Measurements from ENCODE around the gene MED15. TPM values are rescaled to one million over a fixed set of nuclear protein-coding genes. Genes with fewer than 3 reads are reported as not detected.

The MED15 gene
- total and polyA plus RNA-seq, 2 experiments from 2014 or later = 29.2 to 43.5 TPM

DNA sequence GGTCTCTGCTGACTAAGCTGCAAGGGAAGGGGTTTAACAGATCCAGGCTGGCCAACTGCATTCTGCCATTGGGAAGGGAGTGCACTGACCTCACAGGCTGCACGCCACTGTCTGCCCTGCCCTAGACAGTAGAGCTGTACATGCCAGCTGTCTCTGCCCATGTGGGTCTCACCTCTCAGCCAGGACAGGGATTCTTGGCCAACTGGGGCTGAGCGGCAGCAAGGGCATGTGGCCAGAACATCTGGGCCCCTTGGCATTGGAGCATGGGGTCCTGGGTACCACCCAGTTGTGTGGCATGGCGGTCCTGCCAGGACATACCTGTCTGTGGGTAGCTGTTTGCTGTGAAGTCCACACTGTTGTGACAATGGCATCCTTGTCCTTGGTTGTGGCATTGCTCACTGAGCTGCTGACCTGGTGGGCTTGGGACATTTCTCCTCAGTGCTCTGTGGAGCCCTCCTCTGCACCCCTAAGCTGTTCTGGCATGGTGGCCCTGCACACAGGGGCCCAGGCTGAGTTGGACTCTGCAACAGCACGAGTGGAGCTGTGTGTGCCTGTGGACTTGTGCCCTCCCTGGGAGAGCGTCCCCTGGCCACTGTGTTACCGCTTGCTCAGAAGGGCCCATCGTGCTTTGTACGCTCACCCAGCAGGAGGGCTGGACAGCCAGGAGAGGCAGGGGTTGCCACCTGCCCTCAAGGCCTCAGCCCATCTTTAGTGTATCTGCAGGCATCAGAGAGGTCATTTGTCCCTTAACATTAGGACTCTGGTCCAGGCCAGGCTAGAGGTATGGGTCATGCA lies 46.7 kb downstream of the MED15 start (continued):
- TF ChIP-seq, protein P1, sequence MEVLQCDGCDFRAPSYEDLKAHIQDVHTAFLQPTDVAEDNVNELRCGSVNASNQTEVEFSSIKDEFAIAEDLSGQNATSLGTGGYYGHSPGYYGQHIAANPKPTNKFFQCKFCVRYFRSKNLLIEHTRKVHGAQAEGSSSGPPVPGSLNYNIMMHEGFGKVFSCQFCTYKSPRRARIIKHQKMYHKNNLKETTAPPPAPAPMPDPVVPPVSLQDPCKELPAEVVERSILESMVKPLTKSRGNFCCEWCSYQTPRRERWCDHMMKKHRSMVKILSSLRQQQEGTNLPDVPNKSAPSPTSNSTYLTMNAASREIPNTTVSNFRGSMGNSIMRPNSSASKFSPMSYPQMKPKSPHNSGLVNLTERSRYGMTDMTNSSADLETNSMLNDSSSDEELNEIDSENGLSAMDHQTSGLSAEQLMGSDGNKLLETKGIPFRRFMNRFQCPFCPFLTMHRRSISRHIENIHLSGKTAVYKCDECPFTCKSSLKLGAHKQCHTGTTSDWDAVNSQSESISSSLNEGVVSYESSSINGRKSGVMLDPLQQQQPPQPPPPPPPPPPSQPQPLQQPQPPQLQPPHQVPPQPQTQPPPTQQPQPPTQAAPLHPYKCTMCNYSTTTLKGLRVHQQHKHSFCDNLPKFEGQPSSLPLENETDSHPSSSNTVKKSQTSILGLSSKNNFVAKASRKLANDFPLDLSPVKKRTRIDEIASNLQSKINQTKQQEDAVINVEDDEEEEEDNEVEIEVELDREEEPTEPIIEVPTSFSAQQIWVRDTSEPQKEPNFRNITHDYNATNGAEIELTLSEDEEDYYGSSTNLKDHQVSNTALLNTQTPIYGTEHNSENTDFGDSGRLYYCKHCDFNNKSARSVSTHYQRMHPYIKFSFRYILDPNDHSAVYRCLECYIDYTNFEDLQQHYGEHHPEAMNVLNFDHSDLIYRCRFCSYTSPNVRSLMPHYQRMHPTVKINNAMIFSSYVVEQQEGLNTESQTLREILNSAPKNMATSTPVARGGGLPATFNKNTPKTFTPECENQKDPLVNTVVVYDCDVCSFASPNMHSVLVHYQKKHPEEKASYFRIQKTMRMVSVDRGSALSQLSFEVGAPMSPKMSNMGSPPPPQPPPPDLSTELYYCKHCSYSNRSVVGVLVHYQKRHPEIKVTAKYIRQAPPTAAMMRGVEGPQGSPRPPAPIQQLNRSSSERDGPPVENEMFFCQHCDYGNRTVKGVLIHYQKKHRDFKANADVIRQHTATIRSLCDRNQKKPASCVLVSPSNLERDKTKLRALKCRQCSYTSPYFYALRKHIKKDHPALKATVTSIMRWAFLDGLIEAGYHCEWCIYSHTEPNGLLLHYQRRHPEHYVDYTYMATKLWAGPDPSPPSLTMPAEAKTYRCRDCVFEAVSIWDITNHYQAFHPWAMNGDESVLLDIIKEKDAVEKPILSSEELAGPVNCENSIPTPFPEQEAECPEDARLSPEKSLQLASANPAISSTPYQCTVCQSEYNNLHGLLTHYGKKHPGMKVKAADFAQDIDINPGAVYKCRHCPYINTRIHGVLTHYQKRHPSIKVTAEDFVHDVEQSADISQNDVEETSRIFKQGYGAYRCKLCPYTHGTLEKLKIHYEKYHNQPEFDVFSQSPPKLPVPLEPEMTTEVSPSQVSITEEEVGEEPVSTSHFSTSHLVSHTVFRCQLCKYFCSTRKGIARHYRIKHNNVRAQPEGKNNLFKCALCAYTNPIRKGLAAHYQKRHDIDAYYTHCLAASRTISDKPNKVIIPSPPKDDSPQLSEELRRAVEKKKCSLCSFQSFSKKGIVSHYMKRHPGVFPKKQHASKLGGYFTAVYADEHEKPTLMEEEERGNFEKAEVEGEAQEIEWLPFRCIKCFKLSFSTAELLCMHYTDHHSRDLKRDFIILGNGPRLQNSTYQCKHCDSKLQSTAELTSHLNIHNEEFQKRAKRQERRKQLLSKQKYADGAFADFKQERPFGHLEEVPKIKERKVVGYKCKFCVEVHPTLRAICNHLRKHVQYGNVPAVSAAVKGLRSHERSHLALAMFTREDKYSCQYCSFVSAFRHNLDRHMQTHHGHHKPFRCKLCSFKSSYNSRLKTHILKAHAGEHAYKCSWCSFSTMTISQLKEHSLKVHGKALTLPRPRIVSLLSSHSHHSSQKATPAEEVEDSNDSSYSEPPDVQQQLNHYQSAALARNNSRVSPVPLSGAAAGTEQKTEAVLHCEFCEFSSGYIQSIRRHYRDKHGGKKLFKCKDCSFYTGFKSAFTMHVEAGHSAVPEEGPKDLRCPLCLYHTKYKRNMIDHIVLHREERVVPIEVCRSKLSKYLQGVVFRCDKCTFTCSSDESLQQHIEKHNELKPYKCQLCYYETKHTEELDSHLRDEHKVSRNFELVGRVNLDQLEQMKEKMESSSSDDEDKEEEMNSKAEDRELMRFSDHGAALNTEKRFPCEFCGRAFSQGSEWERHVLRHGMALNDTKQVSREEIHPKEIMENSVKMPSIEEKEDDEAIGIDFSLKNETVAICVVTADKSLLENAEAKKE (CRISPR knock-in tag; IDR thresholded peaks at IDR 0.05) = no peak
- TF ChIP-seq STAT1 (IDR thresholded peaks at IDR 0.05; ENCODE audit: unreplicated experiment) (no peak), CREB1 (CRISPR knock-in tag; IDR thresholded peaks at IDR 0.05; ENCODE audit: low read depth) (no peak), POLR2AphosphoS5 (IDR thresholded peaks at IDR 0.05; ENCODE audit: low read depth) (no peak), ZNF114 (CRISPR knock-in tag; IDR thresholded peaks at IDR 0.05) (no peak)

DNA sequence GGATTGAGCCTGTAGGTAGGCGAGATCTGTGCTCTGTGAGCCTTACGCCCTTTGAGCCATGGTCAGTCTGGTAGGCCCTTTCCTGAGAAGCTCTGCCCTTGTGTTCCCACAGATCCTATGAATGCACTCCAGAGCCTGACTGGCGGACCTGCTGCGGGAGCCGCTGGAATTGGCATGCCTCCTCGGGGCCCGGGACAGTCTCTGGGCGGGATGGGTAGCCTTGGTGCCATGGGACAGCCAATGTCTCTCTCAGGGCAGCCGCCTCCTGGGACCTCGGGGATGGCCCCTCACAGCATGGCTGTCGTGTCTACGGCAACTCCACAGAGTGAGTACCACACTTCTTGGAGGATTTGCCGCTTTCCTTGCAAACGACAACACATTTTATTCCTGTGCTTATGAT lies 47.4 kb downstream of the MED15 start:
- H3K27me3 ChIP-seq (ENCODE audit: insufficient read depth) = no peaks in the 10 kb centered on the region
- Mint-ChIP-seq H3K27me3 (ENCODE audit: insufficient read depth, low read depth, poor library complexity) (peaks cover 11% of the 10 kb centered on the region), H3K36me3 (ENCODE audit: low read depth) (peaks cover 50% of the 10 kb centered on the region), H3K4me1 (peaks cover 18% of the 10 kb centered on the region), H3K4me3 (no peak overlapping the region), H3K9me3 (peaks cover 11% of the 10 kb centered on the region; the same call in 2 of the 3 replicates), H3K27ac (no peak overlapping the region)
- H3K36me3 ChIP-seq (ENCODE audit: insufficient read depth) = peaks cover 5% of the 10 kb centered on the region; the same call in 1 of the 2 replicates
- no peak overlapping the region for H3K4me2 ChIP-seq
- H3K4me3 ChIP-seq = no peak overlapping the region
- no peak overlapping the region for H2AFZ ChIP-seq
- no peaks in the 10 kb centered on the region for H3K9me2 ChIP-seq (ENCODE audit: insufficient read depth)
- ATAC-seq = no peak
- no peak for DNase-seq (ENCODE audit: low spot score)
- H3K79me2 ChIP-seq (replicated peaks; ENCODE audit: insufficient read depth) = peaks cover 5% of the 10 kb centered on the region; the same call in 1 of the 2 replicates
- peaks cover 4% of the 10 kb centered on the region; the same call in 1 of the 2 replicates for H3K4me1 ChIP-seq (ENCODE audit: insufficient read depth)
- H4K20me1 ChIP-seq (replicated peaks; ENCODE audit: insufficient read depth) = peaks cover 4% of the 10 kb centered on the region
- no peak overlapping the region for H3K27ac ChIP-seq (ENCODE audit: low read depth)
- H3F3A ChIP-seq (replicated peaks; ENCODE audit: low read depth) = no peaks in the 10 kb centered on the region
- no peak for TF ChIP-seq CREB1 (CRISPR knock-in tag; IDR thresholded peaks at IDR 0.05; ENCODE audit: low read depth)
- TF ChIP-seq, protein P2, sequence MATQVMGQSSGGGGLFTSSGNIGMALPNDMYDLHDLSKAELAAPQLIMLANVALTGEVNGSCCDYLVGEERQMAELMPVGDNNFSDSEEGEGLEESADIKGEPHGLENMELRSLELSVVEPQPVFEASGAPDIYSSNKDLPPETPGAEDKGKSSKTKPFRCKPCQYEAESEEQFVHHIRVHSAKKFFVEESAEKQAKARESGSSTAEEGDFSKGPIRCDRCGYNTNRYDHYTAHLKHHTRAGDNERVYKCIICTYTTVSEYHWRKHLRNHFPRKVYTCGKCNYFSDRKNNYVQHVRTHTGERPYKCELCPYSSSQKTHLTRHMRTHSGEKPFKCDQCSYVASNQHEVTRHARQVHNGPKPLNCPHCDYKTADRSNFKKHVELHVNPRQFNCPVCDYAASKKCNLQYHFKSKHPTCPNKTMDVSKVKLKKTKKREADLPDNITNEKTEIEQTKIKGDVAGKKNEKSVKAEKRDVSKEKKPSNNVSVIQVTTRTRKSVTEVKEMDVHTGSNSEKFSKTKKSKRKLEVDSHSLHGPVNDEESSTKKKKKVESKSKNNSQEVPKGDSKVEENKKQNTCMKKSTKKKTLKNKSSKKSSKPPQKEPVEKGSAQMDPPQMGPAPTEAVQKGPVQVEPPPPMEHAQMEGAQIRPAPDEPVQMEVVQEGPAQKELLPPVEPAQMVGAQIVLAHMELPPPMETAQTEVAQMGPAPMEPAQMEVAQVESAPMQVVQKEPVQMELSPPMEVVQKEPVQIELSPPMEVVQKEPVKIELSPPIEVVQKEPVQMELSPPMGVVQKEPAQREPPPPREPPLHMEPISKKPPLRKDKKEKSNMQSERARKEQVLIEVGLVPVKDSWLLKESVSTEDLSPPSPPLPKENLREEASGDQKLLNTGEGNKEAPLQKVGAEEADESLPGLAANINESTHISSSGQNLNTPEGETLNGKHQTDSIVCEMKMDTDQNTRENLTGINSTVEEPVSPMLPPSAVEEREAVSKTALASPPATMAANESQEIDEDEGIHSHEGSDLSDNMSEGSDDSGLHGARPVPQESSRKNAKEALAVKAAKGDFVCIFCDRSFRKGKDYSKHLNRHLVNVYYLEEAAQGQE (IDR thresholded peaks at IDR 0.05; ENCODE audit: unreplicated experiment) = no peak
- TF ChIP-seq JUNB (IDR thresholded peaks at IDR 0.05; ENCODE audit: unreplicated experiment) = no peak
- TF ChIP-seq EZH2 (IDR thresholded peaks at IDR 0.05; ENCODE audit: low read depth, unreplicated experiment) = no peak
- TF ChIP-seq, protein P3, sequence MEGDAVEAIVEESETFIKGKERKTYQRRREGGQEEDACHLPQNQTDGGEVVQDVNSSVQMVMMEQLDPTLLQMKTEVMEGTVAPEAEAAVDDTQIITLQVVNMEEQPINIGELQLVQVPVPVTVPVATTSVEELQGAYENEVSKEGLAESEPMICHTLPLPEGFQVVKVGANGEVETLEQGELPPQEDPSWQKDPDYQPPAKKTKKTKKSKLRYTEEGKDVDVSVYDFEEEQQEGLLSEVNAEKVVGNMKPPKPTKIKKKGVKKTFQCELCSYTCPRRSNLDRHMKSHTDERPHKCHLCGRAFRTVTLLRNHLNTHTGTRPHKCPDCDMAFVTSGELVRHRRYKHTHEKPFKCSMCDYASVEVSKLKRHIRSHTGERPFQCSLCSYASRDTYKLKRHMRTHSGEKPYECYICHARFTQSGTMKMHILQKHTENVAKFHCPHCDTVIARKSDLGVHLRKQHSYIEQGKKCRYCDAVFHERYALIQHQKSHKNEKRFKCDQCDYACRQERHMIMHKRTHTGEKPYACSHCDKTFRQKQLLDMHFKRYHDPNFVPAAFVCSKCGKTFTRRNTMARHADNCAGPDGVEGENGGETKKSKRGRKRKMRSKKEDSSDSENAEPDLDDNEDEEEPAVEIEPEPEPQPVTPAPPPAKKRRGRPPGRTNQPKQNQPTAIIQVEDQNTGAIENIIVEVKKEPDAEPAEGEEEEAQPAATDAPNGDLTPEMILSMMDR (conservative IDR thresholded peaks at IDR 0.05; ENCODE audit: low read depth in 2 of 2) = no peak
- no peak for TF ChIP-seq ZNF331 (CRISPR knock-in tag; IDR thresholded peaks at IDR 0.05; ENCODE audit: low read depth)
